Activated CD4-positive, alpha-beta T cell treated with anti-CD3 and anti-CD28 coated beads, Interleukin-10, Interleukin-2, amounts not matched to agents 100 ng/mL and 50 ng/mL, durations not matched to agents 16 hours and 8 hours (primary cell): ENCODE results near the gene TAS1R3.

Source experiments
- DNase-seq: peaks from one replicate; pipeline ENCODE4 v3.0.0-alpha.2; 2020

The TAS1R3 gene

DNA sequence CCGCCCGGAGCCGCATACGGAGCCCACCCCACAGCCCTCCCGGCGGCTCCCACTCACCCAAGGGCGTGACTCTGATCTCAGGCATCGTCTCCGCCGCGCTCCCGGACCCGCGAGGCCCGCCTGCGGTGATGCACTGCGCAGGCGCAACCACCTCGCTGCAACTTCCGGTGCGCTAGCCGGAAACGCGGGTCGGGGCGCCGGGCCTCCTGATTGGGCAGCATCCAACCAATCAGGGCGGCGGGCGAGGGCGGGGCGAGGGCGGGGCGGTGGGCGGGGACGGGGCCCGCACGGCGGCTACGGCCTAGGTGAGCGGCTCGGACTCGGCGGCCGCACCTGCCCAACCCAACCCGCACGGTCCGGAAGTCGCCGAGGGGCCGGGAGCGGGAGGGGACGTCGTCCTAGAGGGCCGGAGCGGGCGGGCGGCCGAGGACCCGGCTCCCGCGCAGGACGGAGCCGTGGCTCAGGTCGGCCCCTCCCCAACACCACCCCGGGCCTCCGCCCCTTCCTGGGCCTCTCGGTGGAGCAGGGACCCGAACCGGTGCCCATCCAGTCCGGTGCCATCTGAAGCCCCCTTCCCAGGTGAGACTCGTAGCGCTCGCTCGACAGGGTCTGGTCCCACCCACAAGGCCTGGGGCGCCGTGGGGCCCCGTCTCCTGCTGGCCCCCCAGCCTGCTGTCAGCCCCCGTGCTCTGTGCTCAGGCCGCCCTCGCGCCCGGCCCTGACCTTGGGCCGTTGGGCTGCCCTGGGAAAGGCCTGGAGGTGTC, 6.4 kb upstream of the TAS1R3 start, which contains the start of the genes CPTP and INTS11:
TSS of gene CPTP (plus strand) at position 279 of the 764 bp plus-strand sequence. CDS start 2,109 bp downstream, outside the sequence.
TSS of gene INTS11 (minus strand) at position 137 of the 764 bp plus-strand sequence. CDS start at position 85, 52 bp downstream.
- peak; percentile 97 for DNase-seq

- no peak for DNase-seq
Observed at GRCh38 chr1:1325288-1326074, 5.6 kb upstream of the TAS1R3 start.

GRCh38 chr1:1326075-1326605, 4.9 kb upstream of the TAS1R3 start:
- no peak for DNase-seq

GRCh38 chr1:1327291-1327690, 3.8 kb upstream of the TAS1R3 start:
- DNase-seq = no peak

GRCh38 chr1:1328254-1328653, 2.8 kb upstream of the TAS1R3 start:
- no peak for DNase-seq

- no peak for DNase-seq
Observed at GRCh38 chr1:1329304-1330210, 1.5 kb upstream of the TAS1R3 start.

- DNase-seq = no peak
Observed at GRCh38 chr1:1330366-1331067, 563 bp upstream of the TAS1R3 start.

DNA sequence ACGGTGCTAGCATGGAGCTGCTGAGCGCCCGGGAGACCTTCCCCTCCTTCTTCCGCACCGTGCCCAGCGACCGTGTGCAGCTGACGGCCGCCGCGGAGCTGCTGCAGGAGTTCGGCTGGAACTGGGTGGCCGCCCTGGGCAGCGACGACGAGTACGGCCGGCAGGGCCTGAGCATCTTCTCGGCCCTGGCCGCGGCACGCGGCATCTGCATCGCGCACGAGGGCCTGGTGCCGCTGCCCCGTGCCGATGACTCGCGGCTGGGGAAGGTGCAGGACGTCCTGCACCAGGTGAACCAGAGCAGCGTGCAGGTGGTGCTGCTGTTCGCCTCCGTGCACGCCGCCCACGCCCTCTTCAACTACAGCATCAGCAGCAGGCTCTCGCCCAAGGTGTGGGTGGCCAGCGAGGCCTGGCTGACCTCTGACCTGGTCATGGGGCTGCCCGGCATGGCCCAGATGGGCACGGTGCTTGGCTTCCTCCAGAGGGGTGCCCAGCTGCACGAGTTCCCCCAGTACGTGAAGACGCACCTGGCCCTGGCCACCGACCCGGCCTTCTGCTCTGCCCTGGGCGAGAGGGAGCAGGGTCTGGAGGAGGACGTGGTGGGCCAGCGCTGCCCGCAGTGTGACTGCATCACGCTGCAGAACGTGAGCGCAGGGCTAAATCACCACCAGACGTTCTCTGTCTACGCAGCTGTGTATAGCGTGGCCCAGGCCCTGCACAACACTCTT, 1.1 kb downstream of the TAS1R3 start:
- DNase-seq = no peak

- no peak for DNase-seq
Observed at GRCh38 chr1:1332774-1333480, 1.8 kb downstream of the TAS1R3 start.

- DNase-seq = no peak
Observed at GRCh38 chr1:1333551-1334241, 2.6 kb downstream of the TAS1R3 start.

DNA sequence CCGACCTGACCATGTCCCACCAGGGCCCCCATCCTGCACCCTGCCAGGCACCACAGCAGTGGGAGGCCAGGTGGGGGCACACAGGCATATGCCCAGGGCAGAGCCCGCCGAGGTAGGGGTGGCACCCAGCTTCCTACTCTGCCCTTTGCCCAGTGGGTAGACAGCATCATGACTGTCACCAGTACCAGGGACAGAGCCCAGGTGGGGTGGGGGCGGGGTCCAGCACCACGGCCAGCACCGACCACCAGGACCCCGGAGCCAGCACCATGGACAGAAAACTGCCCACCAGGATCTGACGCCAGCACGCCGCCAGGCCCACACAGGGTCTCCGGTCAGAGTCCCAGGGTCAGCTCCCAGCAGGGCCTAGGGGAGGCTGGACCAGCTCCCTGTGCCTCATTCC, 3.8 kb downstream of the TAS1R3 start:
- no peak for DNase-seq

DNA sequence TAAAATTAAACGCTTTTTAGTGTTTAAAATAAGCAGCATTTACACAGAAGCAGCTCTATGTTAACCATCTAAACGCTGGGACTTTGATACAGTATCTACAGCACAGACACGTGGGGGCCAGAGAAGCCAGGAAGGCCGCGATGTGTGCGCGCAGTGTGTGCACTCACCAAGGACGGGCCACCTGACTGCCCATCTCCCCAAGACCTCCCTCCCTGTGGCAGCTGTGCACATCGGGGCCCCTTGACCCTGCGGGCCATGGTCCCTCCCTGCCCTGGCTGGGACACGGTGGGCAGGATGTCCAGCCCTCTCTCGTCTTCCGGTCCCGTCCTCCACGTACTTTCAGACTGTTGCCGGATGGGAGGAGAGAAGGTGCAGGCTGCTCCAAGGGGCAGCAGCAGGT, 4.2 kb downstream of the TAS1R3 start:
- DNase-seq = no peak

DNA sequence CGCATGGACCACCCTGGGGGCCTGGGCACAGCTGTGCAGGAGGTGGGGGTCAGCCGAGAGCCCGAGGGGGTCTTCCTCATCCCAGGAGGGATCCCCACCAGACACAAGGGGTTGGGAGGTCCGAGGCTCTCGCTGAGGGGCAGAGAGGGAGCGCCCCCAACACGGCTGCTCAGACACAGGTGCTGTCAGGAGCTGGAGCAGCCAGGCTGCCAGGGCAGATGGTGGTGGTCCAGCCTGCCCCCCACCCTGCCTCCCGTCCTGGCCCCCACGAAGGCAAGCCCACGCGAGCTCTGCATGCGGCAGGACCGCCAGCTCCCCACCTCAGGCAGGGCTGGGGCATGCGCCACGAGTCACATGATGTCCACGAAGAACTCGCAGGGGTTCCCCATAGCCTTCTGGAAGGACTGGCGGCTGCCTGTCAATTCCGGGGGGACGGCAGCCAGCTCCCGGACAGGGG, 4.7 kb downstream of the TAS1R3 start:
- DNase-seq = no peak

- DNase-seq = no peak
Observed at GRCh38 chr1:1336446-1336845, 5.4 kb downstream of the TAS1R3 start.

- DNase-seq = no peak
Observed at GRCh38 chr1:1336931-1337792, 6.1 kb downstream of the TAS1R3 start.

GRCh38 chr1:1337793-1338147, 6.7 kb downstream of the TAS1R3 start:
- peak; percentile 35 for DNase-seq

- DNase-seq = no peak
Observed at GRCh38 chr1:1338278-1338677, 7.2 kb downstream of the TAS1R3 start.

DNA sequence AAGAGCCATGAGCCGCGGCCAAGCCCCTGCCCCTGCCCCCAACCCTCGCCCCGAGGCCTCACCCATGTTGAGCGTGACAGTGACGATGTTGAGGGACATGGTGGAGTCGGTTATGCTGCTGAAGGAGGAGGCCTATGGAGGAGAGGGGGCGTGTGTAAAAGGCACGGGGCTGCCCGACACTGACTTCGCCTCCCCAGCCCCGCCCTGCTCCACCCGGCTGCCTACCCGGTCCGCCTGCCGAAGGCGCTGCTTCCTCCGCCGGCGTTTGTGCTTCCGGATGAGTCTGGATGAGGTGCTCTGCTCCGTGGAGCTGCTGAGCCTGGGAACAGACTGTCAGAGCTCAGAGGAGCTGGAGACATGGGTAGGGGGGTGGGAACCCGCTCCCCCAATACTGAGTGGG, 9.1 kb downstream of the TAS1R3 start:
- no peak for DNase-seq
